HepG2 (cell line): Measurements from ENCODE around the gene GRK5. TPM values are rescaled to one million over a fixed set of nuclear protein-coding genes. Genes with fewer than 3 reads are reported as not detected.

ENCODE experiments used
- ATAC-seq: fragments of 200-7000 bp; cut with Tn5 transposase; 3 replicates; pipeline ENCODE4 v1.9.1; 2020; ENCODE audit warnings: mild to moderate bottlenecking, moderate library complexity
- BruUV-seq: library from RNA; stranded (reverse); fragments of 400-500 nt; replicated peaks from 2 replicates; lab custom pipeline; 2021; lab: Mats Ljungman, UMichigan
- CTCF ChIA-PET: fragments of 300-600 bp; formaldehyde crosslinking; extraction: SDS; loops from one replicate; lab custom pipeline; 2021; ENCODE audit warnings: low total read pairs, inconsistent platforms, low intra/inter-chr PET ratio; lab: Yijun Ruan, JAX
- POLR2A ChIA-PET: fragments of 350-600 bp; sonication (Branson Sonifier 250); formaldehyde crosslinking; loops from one replicate; lab custom pipeline; 2020; ENCODE audit warnings: antibody characterized with exemption, inconsistent platforms; lab: Yijun Ruan, JAX
- DNase-seq: peaks from one replicate; pipeline ENCODE4 v3.0.0-alpha.2; 2015; ENCODE audit warnings: low spot score
- FAIRE-seq: peaks from 3 replicates; lab custom pipeline; 2011; peaks lifted over from hg19 to GRCh38; lab: Jason Lieb, UNC
- H2AFZ ChIP-seq: one replicate; pipeline ENCODE4 v1.6.1; 2011; ENCODE audit warnings: low read length, inconsistent platforms
- H3K27ac ChIP-seq: fragments of 300-600 bp; 3 replicates; pipeline ENCODE4 v1.8.0; 2011; ENCODE audit warnings: mixed run types, mild to moderate bottlenecking, mixed read lengths, low read length, inconsistent platforms; ENCODE audit not compliant: insufficient read depth; ENCODE audit errors: extremely low read length
- H3K27me3 ChIP-seq, 2 experiments: fragments of 200-600 bp in 1 of 2; 2 replicates in 1 of 2; 3 replicates in 1 of 2; pipeline versions ENCODE4 v1.6.0 to v1.8.0; 2011; ENCODE audit warnings: low read length in 2 of 2, mild to moderate bottlenecking in 2 of 2, moderate library complexity in 2 of 2, inconsistent platforms in 1 of 2; ENCODE audit not compliant: insufficient read depth in 2 of 2, control insufficient read depth in 1 of 2
- H3K36me3 ChIP-seq, 2 experiments: fragments of 200-600 bp in 1 of 2; replicated peaks in 1 of 2; 2 replicates in 1 of 2; 3 replicates in 1 of 2; pipeline versions ENCODE4 v1.5.1 to v1.8.0; 2011; ENCODE audit warnings: low read length in 2 of 2, inconsistent platforms in 1 of 2; ENCODE audit not compliant: insufficient read depth in 2 of 2, control insufficient read depth in 1 of 2
- H3K4me1 ChIP-seq: 2 replicates; pipeline ENCODE4 v1.5.1; 2012; ENCODE audit warnings: low read length, inconsistent platforms; ENCODE audit not compliant: insufficient read depth
- H3K4me2 ChIP-seq: 2 replicates; pipeline ENCODE4 v1.6.0; 2011; ENCODE audit warnings: low read depth, low read length, inconsistent platforms
- H3K4me3 ChIP-seq, 3 experiments: fragments of 200-600 bp in 1 of 3; sonication (generic), shearing (Covaris generic) in 1 of 3; replicated peaks in 1 of 3; 2 replicates each; pipeline ENCODE4 v1.5.1; 2011 to 2016; ENCODE audit warnings: low read length in 3 of 3, inconsistent platforms in 2 of 3, low read depth in 2 of 3, mild to moderate bottlenecking in 2 of 3, control low read depth in 1 of 3, mixed read lengths in 1 of 3; ENCODE audit not compliant: insufficient read depth in 1 of 3
- H3K79me2 ChIP-seq: one replicate; pipeline ENCODE4 v1.6.1; 2011; ENCODE audit warnings: low read length, inconsistent platforms; ENCODE audit not compliant: insufficient read depth
- H3K9ac ChIP-seq: 2 replicates; pipeline ENCODE4 v1.6.0; 2011; ENCODE audit warnings: mild to moderate bottlenecking, low read depth, low read length, inconsistent platforms; ENCODE audit not compliant: insufficient read depth
- H3K9me3 ChIP-seq: 2 replicates; pipeline ENCODE4 v1.5.1; 2012; ENCODE audit warnings: mild to moderate bottlenecking, low read length
- H4K20me1 ChIP-seq: 2 replicates; pipeline ENCODE4 v1.6.0; 2011; ENCODE audit warnings: inconsistent platforms, mild to moderate bottlenecking, low read length, moderate library complexity; ENCODE audit not compliant: insufficient read depth
- DRAP1 ChIP-seq: IDR thresholded peaks from 2 replicates; pipeline ENCODE4 v1.6.1; 2016; ENCODE audit warnings: missing genetic modification reagents, missing compliant biosample characterization
- ERF ChIP-seq: IDR thresholded peaks from 2 replicates; pipeline ENCODE4 v1.6.1; 2018; ENCODE audit warnings: missing biosample characterization, missing genetic modification reagents
- NONO ChIP-seq, 2 experiments: fragments of 450-650 bp in 1 of 2; sonication (generic) in 1 of 2; formaldehyde crosslinking in 1 of 2; IDR thresholded peaks in 1 of 2; conservative IDR thresholded peaks in 1 of 2; 2 replicates each; pipeline versions ENCODE4 v1.6.1 to v1.8.0; 2017 to 2022; ENCODE audit warnings: mild to moderate bottlenecking in 1 of 2, missing genetic modification reagents in 1 of 2, moderate library complexity in 1 of 2
- RAD51 ChIP-seq: fragments of 450-650 bp; IDR thresholded peaks from 2 replicates; pipeline ENCODE4 v1.6.1; 2016; ENCODE audit warnings: borderline replicate concordance
- ZFP90 ChIP-seq: sonication (generic); formaldehyde crosslinking; IDR thresholded peaks from 2 replicates; pipeline ENCODE4 v1.8.0; 2022; ENCODE audit warnings: missing genetic modification reagents, mild to moderate bottlenecking, inconsistent platforms, borderline replicate concordance
- ZNF713 ChIP-seq: sonication (generic); formaldehyde crosslinking; IDR thresholded peaks from 2 replicates; pipeline ENCODE4 v1.4.0; 2020; ENCODE audit warnings: mild to moderate bottlenecking, missing genetic modification reagents
- ZNF761 ChIP-seq: sonication (generic); formaldehyde crosslinking; conservative IDR thresholded peaks from 2 replicates; pipeline ENCODE4 v1.4.0; 2020; ENCODE audit warnings: mild to moderate bottlenecking, missing genetic modification reagents
- WGBS: methylation state at CpG from one replicate; pipeline ENCODE4 v1.1.6; 2017; ENCODE audit warnings: low lambda C conversion rate; 5-methylcytosine and 5-hydroxymethylcytosine counted together
- in situ Hi-C: cut with HindIII; loops from 2 replicates; pipeline ENCODE4 v1.10.0; 2017; ENCODE audit warnings: low pct_unique_long_range_greater_than_20kb; ENCODE audit not compliant: extremely low pct_ligation_motif_present
- intact Hi-C: fragments of 100-400 bp; cut with micrococcal nuclease; formaldehyde crosslinking; loops from one replicate; pipeline ENCODE4 v1.10.0; 2022; ENCODE audit not compliant: unreplicated experiment
- polyA plus RNA-seq, 8 experiments: library from polyadenylated mRNA; depleted of rRNA in 3 of 8; stranded (reverse) in 7 of 8; unstranded in 1 of 8; fragments of >200 nt; fragmentation: Illumina TruSeq in 4 of 8; extraction: Trizol in 4 of 8; gene quantifications; 2 replicates each; pipeline versions ENCODE4 v1.2.1 to v1.2.3, GENCODE V29; 2011 to 2016; ENCODE audit warnings: low read depth in 4 of 8, missing spikeins in 1 of 8, mixed read lengths in 1 of 8; ENCODE audit not compliant: insufficient read depth in 1 of 8
- total RNA-seq, 5 experiments: library from RNA; depleted of rRNA; stranded (reverse); fragments of >200 nt; fragmentation: Illumina TruSeq; extraction: Trizol; gene quantifications; 2 replicates each; pipeline ENCODE4 v1.2.3, GENCODE V29; 2016; ENCODE audit warnings: low read depth in 1 of 5
- TF ChIP-seq, protein P1 (sequence below): sonication (generic); formaldehyde crosslinking; IDR thresholded peaks from 2 replicates; pipeline ENCODE4 v1.4.0; 2020; ENCODE audit warnings: mild to moderate bottlenecking, missing genetic modification reagents
- TF ChIP-seq, protein P2 (sequence below): sonication (generic); formaldehyde crosslinking; IDR thresholded peaks from 2 replicates; pipeline ENCODE4 v1.4.0; 2020; ENCODE audit warnings: missing genetic modification reagents, mild to moderate bottlenecking, borderline replicate concordance
- TF ChIP-seq, protein P3 (sequence below): IDR thresholded peaks from 2 replicates; pipeline ENCODE4 v1.6.1; 2016; ENCODE audit warnings: missing compliant biosample characterization, missing genetic modification reagents, borderline replicate concordance

Gene GRK5
- total and polyA plus RNA-seq, 2 of the 13 experiments (the other 11 are each of a cell fraction or from before 2014, with no cell fraction given): 10.4 to 12.6 TPM

DNA sequence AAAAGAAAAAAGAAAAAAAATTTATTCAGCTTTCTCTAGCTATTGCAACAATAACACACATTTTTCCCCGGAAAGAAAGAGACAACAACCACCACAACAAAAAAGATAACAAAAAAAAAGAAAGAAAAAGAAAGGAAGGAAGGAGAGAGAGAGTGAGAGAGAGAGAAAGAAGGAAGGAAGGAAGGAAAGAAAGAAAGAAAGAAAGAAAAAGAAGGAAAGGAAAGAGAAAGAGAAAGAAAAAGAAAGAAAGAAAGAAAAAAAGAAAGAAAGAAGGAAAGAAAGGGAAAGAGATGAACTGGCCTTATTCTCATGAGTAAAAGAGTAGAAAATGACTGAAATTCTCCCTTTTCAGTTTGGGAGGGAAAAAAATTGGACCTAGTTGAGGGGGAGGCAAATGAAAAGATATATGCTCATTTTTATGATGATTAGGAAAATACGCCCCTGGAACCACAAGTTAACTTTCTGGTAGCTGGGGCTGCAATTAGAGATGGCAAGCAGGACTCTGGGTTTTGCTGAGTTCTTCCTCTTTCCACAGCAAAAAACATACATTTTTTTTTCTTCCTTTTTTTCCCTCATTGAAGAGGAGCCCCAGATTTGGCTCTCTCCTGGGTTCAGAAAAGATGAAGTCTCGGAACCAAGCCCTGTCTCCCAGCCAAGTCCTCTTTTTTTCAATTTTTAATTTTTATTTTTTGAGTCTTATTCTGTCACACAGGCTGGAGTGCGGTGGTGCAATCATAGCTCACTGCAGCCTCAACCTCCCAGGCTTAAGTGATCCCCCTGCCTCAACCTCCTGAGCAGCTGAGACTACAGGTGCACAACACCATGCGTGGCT is 16.2 kb upstream of the GRK5 start:
- H3K4me1 ChIP-seq: peaks cover 30% of the 10 kb centered on the region
- DNase-seq (no peak), ATAC-seq (no peak)
- H4K20me1 ChIP-seq: no peaks in the 10 kb centered on the region
- intact Hi-C loops: no loop called here
- 36% methylated on average over 5 of the region's 5 CpGs for WGBS
- TF ChIP-seq RAD51: 0 out of 2 replicates have a peak, but pooled peaks have one; percentile 8
- TF ChIP-seq, protein P1, sequence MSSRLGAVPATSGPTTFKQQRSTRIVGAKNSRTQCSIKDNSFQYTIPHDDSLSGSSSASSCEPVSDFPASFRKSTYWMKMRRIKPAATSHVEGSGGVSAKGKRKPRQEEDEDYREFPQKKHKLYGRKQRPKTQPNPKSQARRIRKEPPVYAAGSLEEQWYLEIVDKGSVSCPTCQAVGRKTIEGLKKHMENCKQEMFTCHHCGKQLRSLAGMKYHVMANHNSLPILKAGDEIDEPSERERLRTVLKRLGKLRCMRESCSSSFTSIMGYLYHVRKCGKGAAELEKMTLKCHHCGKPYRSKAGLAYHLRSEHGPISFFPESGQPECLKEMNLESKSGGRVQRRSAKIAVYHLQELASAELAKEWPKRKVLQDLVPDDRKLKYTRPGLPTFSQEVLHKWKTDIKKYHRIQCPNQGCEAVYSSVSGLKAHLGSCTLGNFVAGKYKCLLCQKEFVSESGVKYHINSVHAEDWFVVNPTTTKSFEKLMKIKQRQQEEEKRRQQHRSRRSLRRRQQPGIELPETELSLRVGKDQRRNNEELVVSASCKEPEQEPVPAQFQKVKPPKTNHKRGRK (CRISPR knock-in tag): 0 out of 2 replicates have a peak, but pooled peaks have one; percentile 57
- no peak for TF ChIP-seq ZNF713 (CRISPR knock-in tag)
- TF ChIP-seq, all 625 proteins: peak for 2
- no peak overlapping the region for H3K4me2 ChIP-seq
- no peak overlapping the region for H3K9ac ChIP-seq
- H3K36me3 ChIP-seq: no peaks in the 10 kb centered on the region
- BruUV-seq: no TSS peak
- no peak overlapping the region for H3K4me3 ChIP-seq
- H3K27me3 ChIP-seq: no peaks in the 10 kb centered on the region
- ChIA-PET CTCF (no interaction called here), POLR2A (no interaction called here)
- no peak for FAIRE-seq
- H3K79me2 ChIP-seq: no peaks in the 10 kb centered on the region
- H2AFZ ChIP-seq: no peak overlapping the region
- no peak overlapping the region for H3K27ac ChIP-seq
- in situ Hi-C loops: loop anchor here (10.0 to 25.0 kb wide), 2 partner anchors 254 to 346 kb away; partner anchors contain the start of gene RGS10
- no peaks in the 10 kb centered on the region for H3K9me3 ChIP-seq

GRCh38 chr10:119191881-119192280 is 15.5 kb upstream of the GRK5 start:
- ATAC-seq: no peak
- no peak overlapping the region for H3K9ac ChIP-seq
- in situ Hi-C loops: loop anchor here (10.0 to 25.0 kb wide), 2 partner anchors 253 to 345 kb away; partner anchors contain the start of gene RGS10
- no peaks in the 10 kb centered on the region for H3K27me3 ChIP-seq
- H4K20me1 ChIP-seq: no peaks in the 10 kb centered on the region
- no peak overlapping the region for H3K4me2 ChIP-seq
- 43% methylated on average over 4 of the region's 4 CpGs for WGBS
- H3K36me3 ChIP-seq: no peaks in the 10 kb centered on the region
- no peak for FAIRE-seq
- H2AFZ ChIP-seq: no peak overlapping the region
- ChIA-PET POLR2A (no interaction called here), CTCF (no interaction called here)
- no TSS peak for BruUV-seq
- peaks cover 30% of the 10 kb centered on the region for H3K4me1 ChIP-seq
- no peaks in the 10 kb centered on the region for H3K79me2 ChIP-seq
- no peak overlapping the region for H3K27ac ChIP-seq
- no peak for DNase-seq
- H3K9me3 ChIP-seq: no peaks in the 10 kb centered on the region
- intact Hi-C loops: no loop called here
- H3K4me3 ChIP-seq: no peak overlapping the region
- no peak for TF ChIP-seq ZFP90
- TF ChIP-seq, protein P2, sequence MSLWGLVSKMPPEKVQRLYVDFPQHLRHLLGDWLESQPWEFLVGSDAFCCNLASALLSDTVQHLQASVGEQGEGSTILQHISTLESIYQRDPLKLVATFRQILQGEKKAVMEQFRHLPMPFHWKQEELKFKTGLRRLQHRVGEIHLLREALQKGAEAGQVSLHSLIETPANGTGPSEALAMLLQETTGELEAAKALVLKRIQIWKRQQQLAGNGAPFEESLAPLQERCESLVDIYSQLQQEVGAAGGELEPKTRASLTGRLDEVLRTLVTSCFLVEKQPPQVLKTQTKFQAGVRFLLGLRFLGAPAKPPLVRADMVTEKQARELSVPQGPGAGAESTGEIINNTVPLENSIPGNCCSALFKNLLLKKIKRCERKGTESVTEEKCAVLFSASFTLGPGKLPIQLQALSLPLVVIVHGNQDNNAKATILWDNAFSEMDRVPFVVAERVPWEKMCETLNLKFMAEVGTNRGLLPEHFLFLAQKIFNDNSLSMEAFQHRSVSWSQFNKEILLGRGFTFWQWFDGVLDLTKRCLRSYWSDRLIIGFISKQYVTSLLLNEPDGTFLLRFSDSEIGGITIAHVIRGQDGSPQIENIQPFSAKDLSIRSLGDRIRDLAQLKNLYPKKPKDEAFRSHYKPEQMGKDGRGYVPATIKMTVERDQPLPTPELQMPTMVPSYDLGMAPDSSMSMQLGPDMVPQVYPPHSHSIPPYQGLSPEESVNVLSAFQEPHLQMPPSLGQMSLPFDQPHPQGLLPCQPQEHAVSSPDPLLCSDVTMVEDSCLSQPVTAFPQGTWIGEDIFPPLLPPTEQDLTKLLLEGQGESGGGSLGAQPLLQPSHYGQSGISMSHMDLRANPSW (CRISPR knock-in tag): no peak
- TF ChIP-seq ZNF761 (CRISPR knock-in tag): no peak
- no peak for TF ChIP-seq DRAP1
- TF ChIP-seq NONO (IDR thresholded peaks at IDR 0.05): no peak
- no peak for TF ChIP-seq NONO (CRISPR knock-in tag; conservative IDR thresholded peaks at IDR 0.05)
- no peak for TF ChIP-seq ERF (CRISPR knock-in tag)
- TF ChIP-seq, protein P3, sequence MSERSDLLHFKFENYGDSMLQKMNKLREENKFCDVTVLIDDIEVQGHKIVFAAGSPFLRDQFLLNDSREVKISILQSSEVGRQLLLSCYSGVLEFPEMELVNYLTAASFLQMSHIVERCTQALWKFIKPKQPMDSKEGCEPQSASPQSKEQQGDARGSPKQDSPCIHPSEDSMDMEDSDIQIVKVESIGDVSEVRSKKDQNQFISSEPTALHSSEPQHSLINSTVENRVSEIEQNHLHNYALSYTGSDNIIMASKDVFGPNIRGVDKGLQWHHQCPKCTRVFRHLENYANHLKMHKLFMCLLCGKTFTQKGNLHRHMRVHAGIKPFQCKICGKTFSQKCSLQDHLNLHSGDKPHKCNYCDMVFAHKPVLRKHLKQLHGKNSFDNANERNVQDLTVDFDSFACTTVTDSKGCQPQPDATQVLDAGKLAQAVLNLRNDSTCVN (CRISPR knock-in tag): no peak
